ENCODE data around the gene ARHGAP30.
A peak's percentile ranks its signal among the peaks of the same experiment; 100 is the strongest.

Gene ARHGAP30

DNA sequence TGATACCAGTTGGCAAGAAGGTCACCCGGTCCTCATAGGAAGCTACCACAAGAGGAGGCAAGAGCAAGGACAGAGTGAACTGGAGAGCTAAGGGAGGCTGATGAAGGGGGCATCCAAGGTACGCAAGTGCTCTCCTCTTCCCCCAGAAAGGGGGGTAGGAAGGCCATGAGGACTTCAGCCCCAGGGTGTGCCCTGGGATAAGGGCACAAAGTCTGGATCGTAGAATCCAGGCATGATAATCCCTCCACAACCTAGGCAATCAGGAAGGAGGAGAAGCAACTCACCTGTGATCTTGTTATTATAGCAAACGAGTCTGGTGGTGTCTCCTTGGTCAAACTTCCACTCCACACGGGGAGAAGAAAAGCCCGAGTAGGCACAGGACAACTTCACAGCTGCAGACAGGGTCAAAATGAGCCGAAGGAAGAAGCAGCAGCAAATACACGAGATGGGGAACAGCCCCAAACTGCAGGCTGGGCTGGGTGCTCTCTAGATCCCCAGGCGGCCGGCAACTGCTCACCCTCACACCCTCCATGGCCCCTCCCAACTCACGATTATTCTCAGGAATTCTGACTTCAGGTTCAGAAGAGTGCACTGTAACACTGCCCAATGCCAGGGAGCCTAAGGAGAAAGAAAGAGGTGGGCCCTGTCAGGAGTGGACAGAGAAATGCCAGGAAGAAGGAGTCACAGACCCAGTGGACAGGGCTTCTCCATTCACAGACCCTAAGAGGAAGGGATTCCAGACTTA, 68.8 kb downstream of the ARHGAP30 start:
- Histone ChIP-seq H3K36me3 (ENCODE audit: control insufficient read depth, insufficient read depth, low read length) (peaks cover 18% of the 10 kb centered on the region), H3K27me3 (replicated peaks; ENCODE audit: control insufficient read depth, insufficient read depth, low read length) (no peaks in the 10 kb centered on the region), H3K4me3 (replicated peaks; ENCODE audit: low read depth, low read length) (no peak overlapping the region)
- DNase-seq (ENCODE audit: extremely low read depth, insufficient read length) = no peak
- TF ChIP-seq, protein P1, sequence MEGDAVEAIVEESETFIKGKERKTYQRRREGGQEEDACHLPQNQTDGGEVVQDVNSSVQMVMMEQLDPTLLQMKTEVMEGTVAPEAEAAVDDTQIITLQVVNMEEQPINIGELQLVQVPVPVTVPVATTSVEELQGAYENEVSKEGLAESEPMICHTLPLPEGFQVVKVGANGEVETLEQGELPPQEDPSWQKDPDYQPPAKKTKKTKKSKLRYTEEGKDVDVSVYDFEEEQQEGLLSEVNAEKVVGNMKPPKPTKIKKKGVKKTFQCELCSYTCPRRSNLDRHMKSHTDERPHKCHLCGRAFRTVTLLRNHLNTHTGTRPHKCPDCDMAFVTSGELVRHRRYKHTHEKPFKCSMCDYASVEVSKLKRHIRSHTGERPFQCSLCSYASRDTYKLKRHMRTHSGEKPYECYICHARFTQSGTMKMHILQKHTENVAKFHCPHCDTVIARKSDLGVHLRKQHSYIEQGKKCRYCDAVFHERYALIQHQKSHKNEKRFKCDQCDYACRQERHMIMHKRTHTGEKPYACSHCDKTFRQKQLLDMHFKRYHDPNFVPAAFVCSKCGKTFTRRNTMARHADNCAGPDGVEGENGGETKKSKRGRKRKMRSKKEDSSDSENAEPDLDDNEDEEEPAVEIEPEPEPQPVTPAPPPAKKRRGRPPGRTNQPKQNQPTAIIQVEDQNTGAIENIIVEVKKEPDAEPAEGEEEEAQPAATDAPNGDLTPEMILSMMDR (IDR thresholded peaks at IDR 0.05; ENCODE audit: insufficient read depth, low read length, poor library complexity, severe bottlenecking) = no peak

DNA sequence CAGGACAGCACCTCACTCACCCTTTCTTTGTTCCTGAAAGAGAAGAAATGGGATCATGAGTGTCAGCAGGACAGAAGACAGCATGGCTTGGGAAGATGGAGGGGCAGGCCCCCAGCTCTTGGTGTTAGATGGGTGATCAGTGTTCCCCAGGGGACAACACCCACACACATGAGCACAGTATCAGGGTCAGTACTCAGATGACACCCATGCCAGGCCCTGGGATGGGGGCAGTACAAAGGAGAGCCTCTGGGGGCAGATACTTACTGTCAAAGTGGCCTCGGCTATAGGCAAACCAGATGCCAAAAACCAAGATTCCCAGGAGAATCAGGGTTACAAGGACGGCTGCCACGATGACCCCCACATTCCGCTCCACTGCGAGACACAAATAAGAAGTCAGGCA, 70.3 kb downstream of the ARHGAP30 start:
- TF ChIP-seq, protein P1 (IDR thresholded peaks at IDR 0.05; ENCODE audit: insufficient read depth, low read length, poor library complexity, severe bottlenecking) = no peak
- DNase-seq (ENCODE audit: extremely low read depth, insufficient read length) = no peak
- no peaks in the 10 kb centered on the region for H3K27me3 ChIP-seq (replicated peaks; ENCODE audit: control insufficient read depth, insufficient read depth, low read length)
- peaks cover 18% of the 10 kb centered on the region for H3K36me3 ChIP-seq (ENCODE audit: control insufficient read depth, insufficient read depth, low read length)
- H3K4me3 ChIP-seq (replicated peaks; ENCODE audit: low read depth, low read length) = no peak overlapping the region

DNA sequence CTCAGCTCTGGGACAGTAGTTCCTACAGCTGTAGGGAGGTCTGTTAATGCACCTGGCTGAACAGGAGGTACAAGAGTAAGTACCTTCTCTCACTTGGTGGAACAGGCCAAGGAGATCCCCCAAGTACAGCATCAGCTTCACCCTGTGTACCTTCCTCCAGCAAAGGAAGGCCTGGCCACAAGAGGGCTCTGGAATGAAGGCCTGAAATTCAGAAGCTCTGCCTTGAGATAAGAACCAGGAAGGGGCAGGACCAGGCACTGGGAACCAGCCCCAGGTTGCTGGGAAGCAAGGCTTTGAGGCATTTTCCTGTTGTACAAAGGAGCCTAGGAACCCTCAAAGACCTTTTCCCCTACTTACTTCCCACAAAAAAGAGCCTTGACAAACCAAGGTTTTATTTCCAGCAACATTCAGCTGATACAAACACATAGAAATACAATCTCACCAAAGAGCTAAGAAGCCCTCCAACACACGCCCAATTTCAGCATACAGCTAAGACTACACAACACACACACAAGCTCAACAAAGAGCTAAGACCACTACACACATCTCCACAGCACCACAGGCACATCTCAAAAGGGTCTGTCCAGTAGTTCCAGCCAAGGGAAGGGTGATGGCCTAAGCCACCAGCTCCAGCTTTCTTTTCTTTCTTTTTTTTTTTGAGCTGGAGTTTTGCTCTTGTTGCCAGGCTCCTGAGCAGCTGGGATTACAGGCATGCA, 72.2 kb downstream of the ARHGAP30 start:
- TF ChIP-seq, protein P1 (IDR thresholded peaks at IDR 0.05; ENCODE audit: insufficient read depth, low read length, poor library complexity, severe bottlenecking) = peak; percentile 78
- H3K36me3 ChIP-seq (ENCODE audit: control insufficient read depth, insufficient read depth, low read length) = peaks cover 18% of the 10 kb centered on the region

More for the DNA sequence above, 72.2 kb downstream of the ARHGAP30 start:
- DNase-seq (ENCODE audit: extremely low read depth, insufficient read length) = no peak
- Histone ChIP-seq H3K4me3 (replicated peaks; ENCODE audit: low read depth, low read length) (no peak overlapping the region), H3K27me3 (replicated peaks; ENCODE audit: control insufficient read depth, insufficient read depth, low read length) (no peaks in the 10 kb centered on the region)
